D721Med (cell line): ENCODE results near the gene SAMD9L.

Experiments
- DNase-seq: peaks from one replicate; pipeline ENCODE4 v3.0.0; 2011; ENCODE audit warnings: low spot score; ENCODE audit not compliant: insufficient read length
- FAIRE-seq: peaks from 2 replicates; lab custom pipeline; 2011; peaks lifted over from hg19 to GRCh38; lab: Jason Lieb, UNC
- TF ChIP-seq, protein P1 (sequence below): IDR thresholded peaks from 2 replicates; pipeline ENCODE4 v1.5.1; 2012; ENCODE audit warnings: mild to moderate bottlenecking, control low read depth; ENCODE audit not compliant: insufficient read depth; ENCODE audit errors: missing control alignments

SAMD9L gene

DNA sequence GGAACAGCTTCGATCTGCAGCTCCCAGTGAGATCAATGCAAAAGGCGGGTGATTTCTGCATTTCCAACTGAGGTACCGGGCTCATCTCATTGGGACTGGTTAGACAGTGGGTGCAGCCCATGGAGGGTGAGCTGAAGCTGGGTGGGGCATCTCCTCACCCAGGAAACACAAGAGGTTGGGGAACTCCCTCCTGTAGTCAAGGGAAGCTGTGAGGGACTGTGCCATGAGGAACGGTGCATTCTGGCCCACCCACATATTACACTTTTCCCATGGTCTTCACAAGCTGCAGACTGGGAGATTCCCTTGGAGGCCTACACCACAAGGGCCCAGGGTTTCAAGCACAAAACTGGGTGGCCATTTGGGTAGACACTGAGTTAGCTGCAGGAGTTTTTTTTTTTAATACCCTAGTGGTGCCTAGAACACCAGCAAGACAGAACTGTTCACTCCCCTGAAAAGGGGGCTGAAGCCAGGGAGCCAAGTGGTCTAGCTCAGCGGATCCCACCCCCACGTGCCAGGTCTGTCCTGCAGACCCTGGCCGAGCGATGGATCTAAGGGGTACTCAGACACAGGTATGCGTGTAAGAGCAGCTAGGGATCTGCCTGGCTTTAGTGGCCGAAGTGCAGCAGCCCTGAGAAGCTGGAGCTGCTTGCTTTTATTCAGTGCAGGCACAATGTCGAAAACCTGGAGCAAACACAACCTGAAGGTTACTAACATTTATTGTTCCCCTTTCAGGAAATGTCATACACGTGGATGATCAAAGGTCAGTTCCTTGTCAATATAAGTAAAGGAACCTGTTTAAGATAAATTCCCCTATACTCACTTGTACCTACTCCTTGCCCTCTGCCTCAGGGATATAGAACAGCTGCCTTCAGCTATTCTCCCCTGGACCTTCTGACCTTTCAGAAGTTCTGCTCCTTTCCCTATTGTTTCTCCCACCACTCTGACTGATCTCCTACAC lies 27.3 kb downstream of the SAMD9L start:
- TF ChIP-seq, protein P1, sequence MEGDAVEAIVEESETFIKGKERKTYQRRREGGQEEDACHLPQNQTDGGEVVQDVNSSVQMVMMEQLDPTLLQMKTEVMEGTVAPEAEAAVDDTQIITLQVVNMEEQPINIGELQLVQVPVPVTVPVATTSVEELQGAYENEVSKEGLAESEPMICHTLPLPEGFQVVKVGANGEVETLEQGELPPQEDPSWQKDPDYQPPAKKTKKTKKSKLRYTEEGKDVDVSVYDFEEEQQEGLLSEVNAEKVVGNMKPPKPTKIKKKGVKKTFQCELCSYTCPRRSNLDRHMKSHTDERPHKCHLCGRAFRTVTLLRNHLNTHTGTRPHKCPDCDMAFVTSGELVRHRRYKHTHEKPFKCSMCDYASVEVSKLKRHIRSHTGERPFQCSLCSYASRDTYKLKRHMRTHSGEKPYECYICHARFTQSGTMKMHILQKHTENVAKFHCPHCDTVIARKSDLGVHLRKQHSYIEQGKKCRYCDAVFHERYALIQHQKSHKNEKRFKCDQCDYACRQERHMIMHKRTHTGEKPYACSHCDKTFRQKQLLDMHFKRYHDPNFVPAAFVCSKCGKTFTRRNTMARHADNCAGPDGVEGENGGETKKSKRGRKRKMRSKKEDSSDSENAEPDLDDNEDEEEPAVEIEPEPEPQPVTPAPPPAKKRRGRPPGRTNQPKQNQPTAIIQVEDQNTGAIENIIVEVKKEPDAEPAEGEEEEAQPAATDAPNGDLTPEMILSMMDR = no peak
- DNase-seq (no peak), FAIRE-seq (no peak)

DNA sequence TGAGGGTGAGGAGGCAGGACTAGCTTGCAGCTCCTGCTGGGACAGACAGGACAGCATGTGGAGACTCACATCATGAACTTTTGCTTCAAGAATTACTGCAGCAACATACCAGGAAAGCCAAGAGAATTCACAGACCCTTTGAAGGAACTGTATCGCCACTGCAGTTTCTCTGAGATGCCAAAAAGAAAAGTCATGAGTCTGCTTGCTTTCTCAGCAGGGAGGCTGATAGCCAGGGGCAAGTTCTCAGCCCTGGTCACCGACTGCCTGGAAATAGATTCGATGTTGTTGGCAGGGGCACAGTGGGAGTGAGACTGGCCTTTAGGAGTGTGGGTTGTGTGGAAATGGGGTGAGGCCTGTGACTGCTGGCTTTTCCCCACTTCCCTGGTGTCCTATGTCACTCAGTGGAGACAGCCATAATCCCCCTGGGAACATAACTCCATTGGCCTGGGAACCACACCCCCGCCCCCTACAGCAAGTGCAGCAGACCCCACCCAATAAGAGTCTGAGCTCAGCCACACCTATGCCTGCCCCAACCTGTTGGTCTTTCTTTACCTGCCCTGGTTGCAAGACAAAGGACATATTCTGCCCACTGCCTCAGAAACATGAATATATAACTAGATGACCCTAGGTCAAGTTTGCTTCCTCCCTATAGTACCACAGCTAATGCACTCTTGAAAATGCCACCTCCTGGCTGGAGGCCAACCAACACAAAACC lies 28.8 kb downstream of the SAMD9L start:
- DNase-seq = no peak
- TF ChIP-seq, protein P1 = no peak
- FAIRE-seq = no peak

DNA sequence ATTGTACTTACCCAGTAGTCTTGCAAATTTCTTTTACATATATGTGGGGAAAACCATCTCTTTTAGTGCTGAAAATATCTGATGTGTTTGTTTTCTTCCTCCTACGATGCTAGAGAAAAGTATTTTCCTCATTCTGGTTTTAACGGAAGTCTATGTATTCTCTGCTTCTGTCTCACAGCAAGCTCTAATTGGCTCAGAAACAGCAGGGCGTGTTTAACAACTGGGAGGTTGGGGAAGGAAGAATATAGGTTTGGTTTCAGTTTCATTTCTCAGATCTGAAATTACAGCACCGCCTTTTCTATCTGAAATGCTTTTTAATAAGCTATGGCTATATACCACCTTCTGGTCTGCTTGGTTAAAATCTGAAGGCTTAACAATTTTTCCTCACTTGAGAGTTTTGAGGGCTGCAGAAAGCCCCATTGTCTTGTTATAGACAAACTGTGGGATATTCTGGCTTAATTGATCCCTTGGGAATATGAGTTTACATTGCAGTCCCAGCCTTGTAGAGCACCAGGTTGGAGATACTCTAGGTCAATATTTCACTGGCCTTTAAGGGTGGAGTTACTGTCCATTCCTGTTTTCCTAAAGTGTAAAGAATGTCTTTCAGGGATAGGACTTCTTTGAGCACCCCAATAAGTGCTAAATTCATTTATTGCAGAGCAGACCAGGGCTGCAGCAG lies 30.2 kb downstream of the SAMD9L start, which contains the start of gene SAMD9:
Gene SAMD9 (minus strand): TSS at position 128 of the 679 bp plus-strand sequence. CDS start 11,882 bp downstream, outside the sequence.
- FAIRE-seq = no peak
- DNase-seq = no peak
- TF ChIP-seq, protein P1 = no peak

DNA sequence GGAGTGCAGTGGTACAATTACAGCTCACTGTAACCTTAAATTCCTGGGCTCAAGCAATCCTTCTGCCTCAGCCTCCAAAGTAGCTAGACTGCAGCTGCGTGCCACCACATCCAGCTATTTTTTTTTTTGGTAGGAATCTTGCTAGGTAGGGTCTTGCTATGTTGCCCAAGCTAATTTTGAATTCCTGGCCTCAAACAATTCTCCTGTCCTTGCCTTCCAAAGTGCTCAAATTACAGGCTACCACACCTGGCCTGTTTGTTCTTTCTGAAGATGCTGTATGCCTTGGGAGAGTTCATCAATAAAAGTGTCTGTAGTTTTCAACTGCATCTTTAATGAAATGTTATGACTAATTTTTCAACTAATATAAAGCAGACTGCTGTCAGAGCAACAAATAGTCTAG lies 30.9 kb downstream of the SAMD9L start:
- TF ChIP-seq, protein P1 = no peak
- no peak for FAIRE-seq
- no peak for DNase-seq

DNA sequence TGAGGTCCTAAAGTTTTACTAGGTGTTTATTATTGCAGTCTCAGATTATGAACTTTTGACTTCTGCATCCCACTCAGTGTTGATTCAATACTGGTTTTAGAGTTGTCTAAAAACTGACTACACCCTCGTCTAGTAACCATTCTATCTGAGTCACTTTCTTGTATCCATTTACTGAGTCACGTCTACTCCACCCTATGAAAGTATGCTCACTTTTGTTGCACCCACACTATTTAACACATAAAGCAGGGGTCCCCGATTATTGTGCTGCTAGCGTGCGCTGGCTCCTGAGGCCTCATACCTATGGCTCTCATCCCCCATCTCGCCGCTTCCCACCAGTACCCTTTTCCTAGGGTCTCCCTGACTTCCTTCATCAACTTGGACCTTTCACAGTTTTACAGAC lies 32.4 kb downstream of the SAMD9L start:
- TF ChIP-seq, protein P1 = no peak
- no peak for DNase-seq
- no peak for FAIRE-seq

DNA sequence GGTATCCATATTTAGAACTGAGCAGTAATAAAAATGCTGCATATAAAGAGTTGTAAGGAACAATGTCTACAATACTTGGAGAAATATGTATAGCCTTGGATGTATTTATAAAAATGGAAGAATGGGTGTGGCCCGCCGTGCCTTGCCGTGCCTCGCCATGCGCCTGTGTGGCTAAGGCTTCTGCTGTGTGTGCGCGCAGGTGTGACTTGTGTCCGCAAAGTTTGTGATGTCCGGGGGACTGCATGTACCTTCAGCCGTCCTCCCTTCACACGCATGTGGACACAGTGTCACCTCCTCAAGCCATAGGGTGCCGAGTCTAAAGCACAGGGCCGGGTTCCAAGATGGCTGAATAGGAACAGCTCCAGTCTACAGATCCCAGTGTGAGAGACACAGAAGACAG lies 40.2 kb downstream of the SAMD9L start:
- FAIRE-seq (no peak), DNase-seq (no peak)
- TF ChIP-seq, protein P1 = no peak
